ENCODE results near the gene MBP.

The MBP gene

DNA sequence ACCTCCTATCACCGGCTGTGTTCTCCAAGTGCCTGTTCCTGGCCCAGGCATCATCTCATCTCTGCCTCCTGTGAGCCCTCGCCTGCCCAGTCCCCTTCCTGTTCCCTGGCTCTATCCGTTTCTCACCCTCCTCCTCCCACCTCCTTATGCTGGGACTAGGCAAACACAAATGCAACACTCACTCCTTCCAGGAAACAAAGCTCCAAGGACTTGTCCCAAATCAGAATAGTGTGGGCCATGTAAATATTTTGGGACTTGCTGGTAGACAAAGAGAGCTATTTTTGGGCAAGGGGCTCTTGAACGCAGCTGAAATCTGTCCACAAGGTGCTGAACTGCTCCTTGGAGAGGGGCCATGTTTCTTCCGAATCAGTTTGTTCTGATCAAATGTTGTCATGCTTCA lies 25.3 kb downstream of the MBP start:
- Mint-ChIP-seq H3K4me3 (peak overlapping the region; percentile 6), H3K4me1 (ENCODE audit: low read depth) (peaks cover 95% of the 10 kb centered on the region), H3K9me3 (peaks cover 4% of the 10 kb centered on the region), H3K27ac (peak overlapping the region; percentile 46), H3K36me3 (ENCODE audit: low read depth) (peaks cover 64% of the 10 kb centered on the region), H3K27me3 (no peaks in the 10 kb centered on the region)

DNA sequence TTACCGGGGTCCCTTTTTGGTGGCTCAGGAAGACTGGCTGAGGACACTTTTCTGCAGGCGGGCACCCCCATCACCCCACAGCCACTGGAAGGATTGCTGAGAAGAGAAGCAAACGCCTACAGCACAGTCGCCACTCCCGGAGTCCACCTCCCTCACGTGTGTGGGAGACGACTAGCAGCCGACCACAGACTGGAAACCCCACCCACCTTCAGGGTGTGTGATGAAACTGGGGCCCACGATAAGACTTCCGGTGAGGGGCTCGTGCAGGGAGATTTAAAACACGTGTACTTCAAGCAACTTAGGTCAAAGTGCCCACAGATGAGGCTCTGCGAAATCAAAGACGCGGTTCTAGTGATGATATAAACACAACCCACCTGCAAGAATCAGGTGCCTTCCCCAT lies 26.3 kb downstream of the MBP start:
- Mint-ChIP-seq H3K9me3 (peaks cover 4% of the 10 kb centered on the region), H3K4me3 (peak overlapping the region; percentile 36), H3K27me3 (no peaks in the 10 kb centered on the region), H3K27ac (peak overlapping the region; percentile 75), H3K4me1 (ENCODE audit: low read depth) (peaks cover 96% of the 10 kb centered on the region), H3K36me3 (ENCODE audit: low read depth) (peaks cover 60% of the 10 kb centered on the region)

DNA sequence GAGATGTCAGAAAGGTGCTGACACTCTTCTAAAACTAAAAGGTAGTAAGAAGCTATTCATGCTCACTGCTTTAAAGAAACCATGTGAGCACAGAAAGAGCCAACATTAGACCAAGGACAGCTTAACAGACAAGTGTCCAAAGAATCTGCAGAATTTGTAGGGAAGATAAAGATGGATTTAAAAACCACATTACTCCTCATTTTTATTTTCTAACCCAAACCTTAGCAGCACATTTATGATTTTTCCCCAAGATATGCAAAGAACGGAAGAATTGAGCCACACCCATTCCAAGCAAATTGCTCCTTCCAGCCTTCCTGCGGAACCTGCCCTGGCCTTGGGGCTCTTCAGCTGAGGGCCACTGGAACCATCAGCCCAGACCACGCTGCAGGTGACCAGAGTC lies 26.9 kb downstream of the MBP start:
- H3K4me3 Mint-ChIP-seq: peak overlapping the region; percentile 36
- H3K36me3 Mint-ChIP-seq (ENCODE audit: low read depth): peaks cover 54% of the 10 kb centered on the region

DNA sequence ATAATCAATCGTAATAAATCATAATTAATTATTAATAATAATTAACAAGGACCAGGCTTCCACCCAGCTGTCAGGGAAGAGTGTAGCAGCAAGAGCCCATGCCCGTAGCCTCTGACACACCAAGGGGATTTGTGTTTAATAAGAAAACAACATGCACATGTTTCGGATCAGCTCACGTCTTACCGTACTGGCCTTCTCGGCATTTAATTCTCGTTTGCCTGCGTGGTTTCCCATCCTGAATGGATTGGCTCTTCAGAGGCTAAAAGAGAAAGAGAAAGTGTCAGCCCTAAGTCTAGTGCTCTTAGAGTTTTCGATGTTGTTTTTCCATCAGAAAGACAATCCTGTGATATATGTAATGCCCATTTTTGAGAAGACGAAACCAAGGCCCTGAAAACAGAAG lies 27.6 kb downstream of the MBP start:
- Mint-ChIP-seq H3K36me3 (ENCODE audit: low read depth) (peaks cover 55% of the 10 kb centered on the region), H3K9me3 (peaks cover 4% of the 10 kb centered on the region)

More for the DNA sequence above, 26.9 kb downstream of the MBP start:
- H3K9me3 Mint-ChIP-seq: peaks cover 4% of the 10 kb centered on the region
- peaks cover 97% of the 10 kb centered on the region for H3K4me1 Mint-ChIP-seq (ENCODE audit: low read depth)
- peak overlapping the region; percentile 75 for H3K27ac Mint-ChIP-seq
- H3K27me3 Mint-ChIP-seq: no peaks in the 10 kb centered on the region

DNA sequence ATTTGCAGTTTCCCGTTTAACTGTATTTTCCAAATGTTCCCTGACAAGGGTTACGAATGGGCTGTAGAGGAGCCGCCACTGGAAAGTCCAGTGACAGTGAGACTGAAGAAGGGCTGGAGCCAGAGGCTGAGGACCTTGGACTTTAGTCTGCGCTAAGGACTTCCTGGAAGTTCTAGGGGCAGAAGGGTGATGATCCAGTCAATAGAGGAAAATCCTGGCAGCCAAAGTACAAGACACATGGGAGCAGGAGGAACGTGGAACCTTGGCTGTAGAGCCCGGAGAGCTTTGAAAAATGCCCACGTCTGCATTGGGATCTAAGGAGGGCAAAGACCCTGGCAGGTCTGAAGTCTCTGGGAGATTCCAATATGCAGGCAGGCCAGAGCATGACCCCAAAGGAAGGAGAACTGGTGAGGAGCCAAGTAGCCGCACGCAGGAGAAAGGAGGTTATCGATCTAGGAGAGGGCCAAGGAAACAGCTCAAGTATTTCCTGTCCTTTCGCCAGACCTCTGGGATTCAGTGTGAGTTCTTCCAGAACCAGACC lies 28.5 kb downstream of the MBP start:
- Mint-ChIP-seq H3K36me3 (ENCODE audit: low read depth) (peaks cover 59% of the 10 kb centered on the region), H3K4me1 (ENCODE audit: low read depth) (peaks cover 98% of the 10 kb centered on the region), H3K27me3 (no peaks in the 10 kb centered on the region), H3K27ac (peak overlapping the region; percentile 98), H3K9me3 (peaks cover 4% of the 10 kb centered on the region), H3K4me3 (peak overlapping the region; percentile 5)

More for the DNA sequence above, 27.6 kb downstream of the MBP start:
- H3K4me1 Mint-ChIP-seq (ENCODE audit: low read depth): peaks cover 98% of the 10 kb centered on the region
- peak overlapping the region; percentile 75 for H3K27ac Mint-ChIP-seq
- peak overlapping the region; percentile 36 for H3K4me3 Mint-ChIP-seq
- H3K27me3 Mint-ChIP-seq: no peaks in the 10 kb centered on the region

DNA sequence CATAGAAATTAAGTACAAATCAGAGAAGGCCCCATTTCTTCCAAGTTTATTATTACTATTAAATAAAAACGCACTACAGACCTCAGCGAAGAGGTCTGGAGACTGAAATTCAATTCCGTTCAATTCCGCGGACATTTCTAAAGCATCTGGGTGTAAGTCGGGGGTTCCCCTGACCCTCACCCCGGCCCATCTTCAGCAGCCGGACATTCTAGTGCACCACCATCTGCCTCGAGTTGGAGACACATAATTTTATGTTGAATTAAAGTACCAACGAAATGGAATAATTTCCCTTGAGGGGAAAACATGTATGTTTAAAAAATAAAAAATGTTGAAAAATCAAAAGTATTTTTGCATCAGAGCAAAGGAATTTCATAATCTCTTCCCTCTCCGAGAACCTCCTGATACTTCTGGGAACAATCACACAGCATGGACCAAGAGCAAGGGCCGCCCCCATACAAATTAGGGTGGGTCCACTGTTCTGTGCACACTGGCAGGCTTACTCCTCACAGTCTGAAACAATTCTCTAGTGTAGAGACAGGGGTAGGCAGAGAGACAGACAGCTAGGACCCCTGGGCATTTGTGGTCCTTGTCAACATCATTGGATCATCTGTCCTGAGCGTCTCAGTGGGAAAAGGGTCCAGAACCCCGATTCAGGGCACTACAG lies 29.3 kb downstream of the MBP start:
- peaks cover 4% of the 10 kb centered on the region for H3K9me3 Mint-ChIP-seq
- H3K27ac Mint-ChIP-seq: peak overlapping the region; percentile 98
- no peak overlapping the region for H3K4me3 Mint-ChIP-seq
- H3K36me3 Mint-ChIP-seq (ENCODE audit: low read depth): peaks cover 62% of the 10 kb centered on the region
- H3K27me3 Mint-ChIP-seq: no peaks in the 10 kb centered on the region
- peaks cover 98% of the 10 kb centered on the region for H3K4me1 Mint-ChIP-seq (ENCODE audit: low read depth)

DNA sequence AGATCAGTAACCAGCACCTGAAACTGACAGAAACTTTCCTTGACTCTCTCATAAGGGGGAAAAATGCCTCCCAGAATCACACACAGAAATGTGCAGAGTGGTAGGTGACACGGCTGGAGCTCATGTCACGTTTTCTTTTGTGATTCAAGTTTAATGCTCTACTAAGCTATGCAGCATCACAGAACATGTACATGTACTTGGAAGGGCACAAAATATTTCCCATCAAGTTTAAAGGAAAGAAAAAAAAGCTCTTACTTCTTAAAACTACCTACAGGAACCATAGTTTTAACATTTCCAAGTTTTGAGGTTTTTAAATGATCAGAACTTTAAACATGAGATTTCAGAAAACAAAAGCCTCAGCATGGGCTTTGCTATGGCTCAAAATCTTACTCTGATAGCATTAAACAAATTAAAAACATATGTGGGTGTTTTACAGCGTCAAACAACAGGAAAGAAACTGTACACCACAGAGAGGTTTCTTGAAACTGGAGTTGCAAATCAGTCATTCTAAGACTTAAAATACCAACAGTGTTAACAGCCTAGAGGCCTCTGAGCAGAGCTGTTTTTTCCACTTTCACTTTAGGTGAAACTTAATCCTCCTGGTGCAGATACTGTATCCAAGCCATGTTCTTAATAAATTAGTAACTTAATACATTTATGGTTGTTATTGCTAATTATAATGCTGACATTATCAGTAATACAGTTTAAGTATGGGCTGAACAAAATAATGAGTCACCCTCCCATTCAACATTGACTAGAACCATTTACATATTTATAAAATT lies 30.1 kb downstream of the MBP start:
- H3K27ac Mint-ChIP-seq: peak overlapping the region; percentile 98
- H3K4me3 Mint-ChIP-seq: peak overlapping the region; percentile 78
- peaks cover 4% of the 10 kb centered on the region for H3K9me3 Mint-ChIP-seq
- peaks cover 98% of the 10 kb centered on the region for H3K4me1 Mint-ChIP-seq (ENCODE audit: low read depth)
- no peaks in the 10 kb centered on the region for H3K27me3 Mint-ChIP-seq
- peaks cover 68% of the 10 kb centered on the region for H3K36me3 Mint-ChIP-seq (ENCODE audit: low read depth)

DNA sequence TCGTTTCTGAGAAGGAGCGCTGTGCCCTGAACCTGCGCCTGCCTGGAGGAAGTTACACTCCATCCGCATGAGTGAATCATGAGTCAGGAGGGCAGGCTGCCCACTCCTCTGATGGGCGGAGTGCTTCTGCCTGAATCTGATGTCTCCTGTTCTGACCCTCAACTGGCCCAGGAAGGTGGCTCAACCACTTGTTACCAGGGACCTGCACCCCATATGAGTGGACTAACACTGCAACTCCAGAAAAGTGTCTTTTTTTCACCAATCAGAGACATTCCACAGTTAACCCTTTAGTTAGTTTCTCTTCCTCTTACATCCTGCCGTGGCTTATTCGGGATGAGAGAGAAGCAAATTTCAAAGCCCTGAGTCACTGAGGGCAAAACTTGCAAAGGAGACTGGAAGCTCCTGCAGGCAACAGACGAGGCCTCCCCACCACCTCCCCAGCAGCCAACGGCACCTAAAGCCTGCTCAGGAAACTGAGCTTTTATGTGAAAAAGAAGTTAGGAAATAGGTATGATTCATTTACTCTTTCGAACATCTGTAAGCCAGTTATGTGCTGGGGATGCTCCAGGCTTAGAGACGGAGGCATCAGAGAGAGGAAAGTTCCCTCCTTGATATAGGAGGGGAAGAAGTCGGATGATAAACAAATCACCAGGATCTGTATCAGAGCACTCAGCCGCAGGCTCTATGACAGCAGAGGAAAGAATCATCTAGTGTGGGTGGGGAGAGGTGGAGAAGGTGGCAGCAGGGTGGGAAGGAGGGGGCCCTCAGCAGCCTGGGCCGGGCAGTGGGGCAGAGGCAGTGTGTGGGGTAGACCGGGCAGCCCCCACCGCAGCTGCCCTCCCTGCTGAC lies 30.9 kb downstream of the MBP start:
- Mint-ChIP-seq H3K9me3 (no peaks in the 10 kb centered on the region), H3K27ac (peak overlapping the region; percentile 98), H3K36me3 (ENCODE audit: low read depth) (peaks cover 66% of the 10 kb centered on the region), H3K4me3 (peak overlapping the region; percentile 78), H3K4me1 (ENCODE audit: low read depth) (peaks cover 97% of the 10 kb centered on the region), H3K27me3 (no peaks in the 10 kb centered on the region)

DNA sequence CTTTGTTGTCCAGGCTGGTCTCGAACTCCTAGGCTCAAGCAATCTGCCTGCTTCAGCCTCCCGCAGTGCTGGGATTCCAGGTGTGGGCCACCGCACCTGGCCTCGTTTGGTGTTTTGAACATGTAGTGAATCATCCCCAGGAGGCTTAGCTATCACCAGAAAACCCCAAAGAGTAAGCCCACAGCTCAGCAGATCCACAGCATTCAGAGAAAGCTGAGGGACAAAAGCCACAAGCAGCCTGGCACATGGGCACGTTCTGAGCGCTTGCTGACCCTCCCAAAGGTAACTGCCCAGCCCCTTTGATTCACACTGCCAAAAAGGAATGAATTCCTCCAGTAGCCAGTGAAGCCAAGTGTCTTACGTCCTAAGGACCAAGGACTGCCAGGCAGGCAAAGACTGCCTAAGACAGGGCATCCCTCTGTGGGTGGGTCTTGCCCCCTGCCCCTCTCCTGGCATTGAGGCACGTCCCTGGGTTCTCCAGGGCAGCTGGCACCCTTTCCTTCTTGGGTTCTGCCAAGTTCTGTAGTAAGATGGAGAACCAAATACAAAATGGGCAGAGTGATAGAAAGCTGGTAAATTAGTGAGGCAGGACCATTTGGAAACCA lies 31.7 kb downstream of the MBP start:
- peaks cover 97% of the 10 kb centered on the region for H3K4me1 Mint-ChIP-seq (ENCODE audit: low read depth)
- H3K36me3 Mint-ChIP-seq (ENCODE audit: low read depth): peaks cover 65% of the 10 kb centered on the region
- H3K27me3 Mint-ChIP-seq: no peaks in the 10 kb centered on the region
- H3K9me3 Mint-ChIP-seq: no peaks in the 10 kb centered on the region
- H3K27ac Mint-ChIP-seq: peak overlapping the region; percentile 98
- H3K4me3 Mint-ChIP-seq: peak overlapping the region; percentile 78

DNA sequence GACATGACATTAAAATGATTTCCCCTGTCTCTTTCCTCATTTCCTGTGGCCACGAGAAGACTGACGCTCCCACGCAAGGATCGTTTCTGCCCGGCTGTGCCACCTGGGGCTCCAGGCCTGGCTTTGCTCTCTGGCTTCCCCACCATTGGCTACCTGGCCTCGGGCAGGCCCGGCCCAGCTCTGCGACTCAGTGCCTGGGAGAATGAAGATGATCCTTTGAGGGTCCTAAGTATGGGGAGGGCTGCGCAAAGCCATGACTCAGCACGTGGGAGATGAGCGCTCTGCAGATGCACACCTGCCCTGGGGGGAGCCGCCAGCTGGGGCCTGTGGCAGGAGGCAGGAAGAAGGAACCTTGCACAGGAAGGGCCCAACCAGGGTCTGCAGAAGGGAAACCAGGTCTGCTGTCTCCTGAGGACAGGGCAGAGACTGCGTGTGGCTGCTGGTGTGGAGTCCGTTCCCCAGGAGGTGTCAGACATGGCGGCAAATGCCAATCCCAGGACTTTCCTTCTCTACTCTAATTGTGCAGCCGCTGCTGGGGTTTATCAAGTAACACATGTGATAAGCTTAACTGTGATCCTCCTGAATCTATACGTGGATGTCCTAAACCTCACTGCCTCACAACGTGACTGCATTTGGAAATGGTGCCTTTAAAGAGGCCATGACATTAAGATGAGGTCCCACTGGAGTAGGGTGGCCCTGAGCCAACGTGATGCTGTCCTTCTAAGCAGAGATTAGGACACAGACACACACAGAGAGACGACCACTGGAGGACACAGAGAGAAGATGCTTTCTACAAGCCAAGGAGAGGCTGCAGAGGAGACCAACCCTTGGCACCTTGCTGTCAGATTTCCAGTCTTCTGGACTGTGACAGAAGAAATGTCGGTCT lies 32.9 kb downstream of the MBP start:
- Mint-ChIP-seq H3K4me1 (ENCODE audit: low read depth) (peaks cover 97% of the 10 kb centered on the region), H3K4me3 (peak overlapping the region; percentile 71), H3K27ac (peak overlapping the region; percentile 98), H3K27me3 (no peaks in the 10 kb centered on the region), H3K9me3 (no peaks in the 10 kb centered on the region), H3K36me3 (ENCODE audit: low read depth) (peaks cover 65% of the 10 kb centered on the region)

DNA sequence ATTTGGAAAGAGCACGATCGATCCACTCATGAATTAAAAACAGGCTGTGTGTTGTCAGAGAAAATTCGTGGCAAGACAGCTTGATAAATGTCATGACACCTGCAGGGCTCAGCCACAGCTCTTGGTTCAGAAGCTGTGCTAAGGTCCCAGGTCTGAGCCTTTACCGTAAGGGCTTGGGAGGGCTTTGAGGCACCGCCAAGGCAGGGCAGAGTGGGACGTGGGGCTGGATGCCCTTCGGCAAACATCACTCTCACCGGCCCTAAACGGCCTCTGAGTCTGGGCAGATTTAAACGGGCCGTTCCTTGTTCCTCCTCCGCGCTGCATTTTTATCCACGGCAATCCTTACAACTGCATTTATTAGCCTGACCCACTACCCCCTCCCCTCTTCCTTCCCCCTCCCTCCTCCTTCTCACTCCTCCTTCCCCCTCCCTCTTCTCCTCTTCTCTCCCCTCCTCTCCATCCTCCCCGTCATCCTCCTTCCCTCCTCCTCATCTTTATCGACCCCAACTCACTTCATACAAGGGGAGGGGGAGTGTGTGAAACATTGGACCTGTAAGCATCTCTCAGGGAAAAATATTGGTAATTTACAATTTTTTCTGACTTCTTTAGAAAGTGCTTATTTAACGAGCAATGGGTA lies 33.9 kb downstream of the MBP start:
- peaks cover 56% of the 10 kb centered on the region for H3K36me3 Mint-ChIP-seq (ENCODE audit: low read depth)
- no peaks in the 10 kb centered on the region for H3K27me3 Mint-ChIP-seq
- H3K4me3 Mint-ChIP-seq: peak overlapping the region; percentile 71
- H3K4me1 Mint-ChIP-seq (ENCODE audit: low read depth): peaks cover 91% of the 10 kb centered on the region
- peak overlapping the region; percentile 98 for H3K27ac Mint-ChIP-seq
- H3K9me3 Mint-ChIP-seq: no peaks in the 10 kb centered on the region

DNA sequence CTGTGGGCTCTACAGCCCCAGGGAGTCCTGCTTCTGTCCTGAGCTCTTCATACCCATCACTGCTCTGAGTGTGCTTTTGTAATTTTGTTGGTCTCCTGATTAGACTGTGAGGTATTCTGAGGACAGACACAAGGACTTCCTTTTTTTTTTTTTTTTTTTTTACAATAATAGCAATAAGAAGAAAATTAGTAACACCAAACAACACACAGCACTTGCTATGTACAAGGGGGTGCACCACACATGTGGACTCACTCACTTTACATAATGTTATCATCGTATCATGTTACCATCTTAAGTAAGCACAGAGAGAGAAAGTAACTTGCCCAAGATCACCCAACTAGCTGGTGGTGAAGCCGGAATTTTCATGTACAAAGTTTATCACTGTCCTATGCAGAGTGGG lies 34.6 kb downstream of the MBP start:
- peak overlapping the region; percentile 58 for H3K27ac Mint-ChIP-seq
- H3K4me1 Mint-ChIP-seq (ENCODE audit: low read depth): peaks cover 89% of the 10 kb centered on the region
- no peak overlapping the region for H3K4me3 Mint-ChIP-seq
- no peaks in the 10 kb centered on the region for H3K27me3 Mint-ChIP-seq
- no peaks in the 10 kb centered on the region for H3K9me3 Mint-ChIP-seq
- H3K36me3 Mint-ChIP-seq (ENCODE audit: low read depth): peaks cover 50% of the 10 kb centered on the region
